B cell (primary cell): Measurements from ENCODE around the gene PAF1. TPM values are rescaled to one million over a fixed set of nuclear protein-coding genes. Genes with fewer than 3 reads are reported as not detected.

Experiments
- ATAC-seq: fragments of 200-7000 bp; cut with Tn5 transposase; one replicate; pipeline ENCODE4 v1.10.0; 2021; ENCODE audit warnings: low read depth, mild to moderate bottlenecking, moderate number of reproducible peaks, moderate library complexity
- CTCF ChIA-PET: fragments of 350-600 bp; sonication (Branson Sonifier 250); formaldehyde crosslinking; loops from one replicate; lab custom pipeline; 2021; ENCODE audit warnings: antibody characterized with exemption, inconsistent platforms; lab: Charles Lee
- POLR2A ChIA-PET: fragments of 350-600 bp; sonication (Branson Sonifier 250); formaldehyde crosslinking; loops from one replicate; lab custom pipeline; 2021; ENCODE audit warnings: antibody characterized with exemption; lab: Charles Lee
- DNase-seq: peaks from one replicate; pipeline ENCODE4 v3.0.0; 2013
- H2AFZ ChIP-seq: 2 replicates; pipeline ENCODE4 v1.6.1; 2012; ENCODE audit warnings: mild to moderate bottlenecking, low read depth, low read length; ENCODE audit not compliant: insufficient read depth, poor library complexity, severe bottlenecking
- H3K27ac ChIP-seq, 2 donors: 1 replicate in 1 of 2; 2 replicates in 1 of 2; pipeline ENCODE4 v1.5.1; 2012 to 2013; ENCODE audit warnings: low read length in 2 of 2, mild to moderate bottlenecking in 2 of 2, moderate library complexity in 1 of 2
- H3K27me3 ChIP-seq, 4 experiments: fragments of 200-600 bp in 1 of 4; sonication (generic) in 1 of 4; replicated peaks in 1 of 4; 1 replicate in 2 of 4; 2 replicates in 2 of 4; pipeline versions ENCODE4 v1.6.1 to v1.7.0; 2013 to 2016; ENCODE audit warnings: low read length in 3 of 4, mild to moderate bottlenecking in 2 of 4, mixed read lengths in 1 of 4, moderate library complexity in 1 of 4; ENCODE audit not compliant: insufficient read depth in 4 of 4, control insufficient read depth in 3 of 4; ENCODE audit errors: control extremely low read depth in 1 of 4
- H3K36me3 ChIP-seq, 2 experiments: replicated peaks in 1 of 2; 1 replicate in 1 of 2; 2 replicates in 1 of 2; pipeline versions ENCODE4 v1.6.1 to v1.7.1; 2013; ENCODE audit warnings: low read length in 1 of 2; ENCODE audit not compliant: insufficient read depth in 2 of 2, control insufficient read depth in 1 of 2; ENCODE audit errors: control extremely low read depth in 1 of 2, extremely low read depth in 1 of 2
- H3K4me1 ChIP-seq, 2 donors: fragments of 200-600 bp in 1 of 2; sonication (generic) in 1 of 2; 1 replicate in 1 of 2; 2 replicates in 1 of 2; pipeline versions ENCODE4 v1.5.1 to v1.6.1; 2013 to 2017; ENCODE audit warnings: low read length in 2 of 2; ENCODE audit not compliant: control insufficient read depth in 2 of 2, insufficient read depth in 2 of 2
- H3K4me2 ChIP-seq: replicated peaks from 2 replicates; pipeline ENCODE3; 2012; ENCODE audit warnings: mild to moderate bottlenecking, low read depth, low read length; ENCODE audit not compliant: poor library complexity, severe bottlenecking
- H3K4me3 ChIP-seq, 5 experiments: fragments of 200-600 bp in 1 of 5; sonication (generic) in 1 of 5; 1 replicate in 3 of 5; 2 replicates in 2 of 5; pipeline versions ENCODE4 v1.5.1 to v1.7.0; 2011 to 2016; ENCODE audit warnings: low read length in 4 of 5, mild to moderate bottlenecking in 4 of 5, low read depth in 2 of 5, control low read depth in 1 of 5, moderate library complexity in 1 of 5; ENCODE audit not compliant: insufficient read depth in 1 of 5; ENCODE audit errors: control extremely low read depth in 1 of 5, extremely low read depth in 1 of 5
- H3K79me2 ChIP-seq: fragments of 200-600 bp; sonication (generic); one replicate; pipeline ENCODE4 v1.6.0; 2016; ENCODE audit warnings: low read length; ENCODE audit not compliant: control insufficient read depth, insufficient read depth
- H3K9ac ChIP-seq: fragments of 200-600 bp; sonication (generic); 2 replicates; pipeline ENCODE4 v1.6.1; 2017; ENCODE audit warnings: mild to moderate bottlenecking, low read length, moderate library complexity
- H3K9me3 ChIP-seq, 3 donors: one replicate each; pipeline versions ENCODE4 v1.6.1 to v1.7.1; 2013; ENCODE audit warnings: low read length in 2 of 3; ENCODE audit not compliant: control insufficient read depth in 2 of 3, insufficient read depth in 1 of 3; ENCODE audit errors: control extremely low read depth in 1 of 3
- H4K20me1 ChIP-seq: 2 replicates; pipeline ENCODE4 v1.6.0; 2012; ENCODE audit warnings: mild to moderate bottlenecking, low read length; ENCODE audit not compliant: insufficient read depth, control insufficient read depth, poor library complexity, severe bottlenecking
- H3K27ac Mint-ChIP-seq: one replicate; pipeline ENCODE4 v1.8.0; 2021; ENCODE audit warnings: mixed read lengths
- H3K27me3 Mint-ChIP-seq: one replicate; pipeline ENCODE4 v1.8.0; 2021; ENCODE audit warnings: mixed read lengths
- H3K4me1 Mint-ChIP-seq: one replicate; pipeline ENCODE4 v1.8.0; 2021; ENCODE audit warnings: mixed read lengths
- H3K4me3 Mint-ChIP-seq: one replicate; pipeline ENCODE4 v1.8.0; 2021; ENCODE audit warnings: mixed read lengths
- H3K9me3 Mint-ChIP-seq: one replicate; pipeline ENCODE4 v1.8.0; 2022; ENCODE audit warnings: mixed read lengths; ENCODE audit not compliant: insufficient read depth
- CTCF ChIP-seq: fragments of 200-600 bp; IDR thresholded peaks from one replicate; pipeline ENCODE4 v1.8.0; 2022; ENCODE audit warnings: antibody characterized with exemption, mild to moderate bottlenecking
- EZH2 ChIP-seq: IDR thresholded peaks from 2 replicates; pipeline ENCODE4 v1.6.1; 2012; ENCODE audit warnings: borderline replicate concordance, low read depth, mild to moderate bottlenecking, moderate library complexity, low read length; ENCODE audit not compliant: insufficient read depth, poor library complexity, severe bottlenecking
- WGBS: methylation state at CpG from one replicate; pipeline ENCODE4 v1.1.5; 2013; ENCODE audit warnings: missing lambda C conversion rate; ENCODE audit not compliant: insufficient coverage; 5-methylcytosine and 5-hydroxymethylcytosine counted together
- intact Hi-C: fragments of 100-400 bp; cut with micrococcal nuclease; formaldehyde crosslinking; loops from one replicate; pipeline ENCODE4 v1.10.0; 2022
- polyA plus RNA-seq: library from polyadenylated mRNA; depleted of rRNA; stranded (reverse); fragments of >200 nt; gene quantifications from 2 replicates; pipeline ENCODE4 v1.2.3, GENCODE V29; 2012
- total RNA-seq, 2 donors: library from RNA; stranded (reverse); fragments of 120-200 nt in 1 of 2; gene quantifications; 1 replicate in 1 of 2; 2 replicates in 1 of 2; pipeline versions ENCODE4 v1.2.3 to v1.2.4, GENCODE V29; 2013 to 2022

PAF1 gene
- total and polyA plus RNA-seq, 2 donors (not counting 1 experiment from before 2014, with no cell fraction given), result 59.9 to 387 TPM

- H2AFZ ChIP-seq, result no peak overlapping the region
- CTCF ChIA-PET, result interaction anchor here (2.3 to 2.9 kb wide), 3 partner anchors 11 to 19 kb away, joined by 12 to 260 read pairs (median 42); partner anchors contain the start of genes MED29 and PAF1
These were observed 19.3 kb upstream of the PAF1 start for GRCh38 chr19:39410017-39410830.

More at GRCh38 chr19:39410017-39410830, 19.3 kb upstream of the PAF1 start:
- no peaks in the 10 kb centered on the region for H3K27me3 Mint-ChIP-seq
- Histone ChIP-seq H4K20me1 (peaks cover 28% of the 10 kb centered on the region), H3K36me3 (peaks cover 0 to 24% of the 10 kb centered on the region in 2 experiments), H3K27ac (peak overlapping the region; percentile 100), H3K4me2 (peak overlapping the region; percentile 100), H3K27me3 (no peaks in the 10 kb centered on the region), H3K9ac (peak overlapping the region; percentile 99), H3K9me3 (peaks cover 0 to 2% (median 0%) of the 10 kb centered on the region in 3 donors), H3K4me3 (peak overlapping the region; percentile 38 to 99 (median 95)), H3K4me1 (peaks cover 31 to 51% of the 10 kb centered on the region in 2 donors), H3K79me2 (peaks cover 45% of the 10 kb centered on the region)
- intact Hi-C loops, result loop anchor here (1.0 to 5.0 kb wide), 3 partner anchors 9 to 1367 kb away; partner anchors contain the start of genes EIF3K, MAP4K1, MIA and RAB4B
- H3K9me3 Mint-ChIP-seq, result no peaks in the 10 kb centered on the region
- H3K4me3 Mint-ChIP-seq, result peak overlapping the region; percentile 94
- H3K27ac Mint-ChIP-seq, result peak overlapping the region; percentile 99
- peaks cover 59% of the 10 kb centered on the region for H3K4me1 Mint-ChIP-seq
- TF ChIP-seq CTCF, result no peak
- TF ChIP-seq EZH2, result no peak
- WGBS, result 2% methylated on average over 35 of the region's 35 CpGs
- DNase-seq, result peak; percentile 94
- peak; percentile 28 for ATAC-seq
- POLR2A ChIA-PET, result interaction anchor here (0.8 to 4.5 kb wide), 5 partner anchors 8 to 22 kb away, joined by 3 to 74 read pairs (median 54); partner anchors contain the start of genes MED29 and PAF1
